Embryonic facial prominence (tissue), 1 donor: Measurements from ENCODE around the gene COA6.
"Not testable (repeated sequence)": the region's sequence is repeated elsewhere in the genome, so short reads cannot be mapped to it uniquely, and the experiment has no call there.

Experiments used
- DNase-seq: peaks from one replicate; pipeline ENCODE4 v3.0.0-alpha.2; 2016; ENCODE audit errors: extremely low spot score

Gene COA6

GRCh38 chr1:234369784-234370183 lies 3.5 kb upstream of the COA6 start:
- no peak for DNase-seq

DNA sequence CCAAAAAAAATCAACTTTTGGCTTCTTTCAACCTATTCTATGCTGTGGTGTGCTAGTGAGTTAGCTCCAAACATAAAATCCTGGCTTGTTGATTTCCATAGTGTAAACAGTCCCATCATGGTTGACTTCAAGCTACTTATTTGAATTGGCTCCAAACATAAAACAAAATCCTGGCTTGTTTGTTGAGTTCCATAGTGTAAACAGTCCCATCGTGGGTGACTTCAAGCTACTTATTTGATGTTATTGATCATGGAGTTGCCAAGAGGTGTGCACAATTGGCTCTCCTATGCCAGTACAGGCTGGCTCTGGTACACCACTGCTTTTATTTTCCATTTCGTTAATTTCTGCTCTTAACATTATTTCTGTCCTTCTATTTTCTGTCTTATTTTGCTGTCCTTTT lies 1.8 kb upstream of the COA6 start:
- no peak for DNase-seq

DNA sequence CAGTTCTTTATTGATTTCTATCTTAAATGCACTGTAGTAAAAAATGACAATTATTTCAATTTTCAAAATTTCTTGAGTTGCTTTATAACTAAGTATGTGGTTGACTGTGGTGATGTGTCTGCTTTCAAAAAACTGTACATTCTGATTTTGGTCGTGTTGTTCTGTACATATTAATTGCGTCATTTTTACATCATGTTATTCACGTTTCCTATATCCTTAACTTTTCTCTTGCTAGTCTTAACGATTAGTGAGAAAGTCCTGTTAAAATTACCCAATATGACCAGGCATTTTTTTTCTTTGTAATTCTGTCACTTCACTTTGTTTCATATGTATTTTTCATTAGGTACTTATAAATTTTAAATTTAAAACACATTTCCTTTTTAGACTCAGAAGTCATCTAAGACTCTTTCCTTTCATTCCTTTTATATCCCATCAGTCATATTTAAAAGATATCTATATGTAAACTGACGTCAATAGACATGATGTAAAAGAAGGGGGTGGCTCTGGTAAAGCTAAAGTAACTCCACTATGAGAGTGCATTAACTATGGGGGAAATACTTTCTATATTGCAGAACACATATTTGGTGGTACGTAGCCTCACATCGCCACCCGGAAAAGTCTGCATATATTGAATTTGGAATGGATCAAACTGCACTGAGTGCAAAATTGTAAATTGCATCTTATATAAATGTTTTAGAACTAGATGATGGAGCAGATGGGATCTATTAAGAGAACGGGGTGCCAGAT lies 1.1 kb upstream of the COA6 start:
- no peak for DNase-seq

DNA sequence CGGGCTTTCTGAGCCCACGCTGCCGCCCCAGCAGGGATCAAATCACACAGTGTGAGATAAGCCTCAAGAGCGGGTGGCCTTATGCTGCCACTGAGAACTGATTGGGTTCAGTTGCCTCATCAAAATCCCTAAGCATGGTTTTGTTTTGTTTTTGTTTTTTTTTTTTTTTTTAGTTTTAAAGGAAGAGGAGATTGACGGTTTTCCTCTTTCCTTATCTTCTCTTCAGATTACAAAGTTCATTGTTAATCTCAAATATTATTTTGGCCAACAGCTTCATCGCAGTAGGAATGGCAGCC lies 651 bp downstream of the COA6 start:
- no peak for DNase-seq

DNA sequence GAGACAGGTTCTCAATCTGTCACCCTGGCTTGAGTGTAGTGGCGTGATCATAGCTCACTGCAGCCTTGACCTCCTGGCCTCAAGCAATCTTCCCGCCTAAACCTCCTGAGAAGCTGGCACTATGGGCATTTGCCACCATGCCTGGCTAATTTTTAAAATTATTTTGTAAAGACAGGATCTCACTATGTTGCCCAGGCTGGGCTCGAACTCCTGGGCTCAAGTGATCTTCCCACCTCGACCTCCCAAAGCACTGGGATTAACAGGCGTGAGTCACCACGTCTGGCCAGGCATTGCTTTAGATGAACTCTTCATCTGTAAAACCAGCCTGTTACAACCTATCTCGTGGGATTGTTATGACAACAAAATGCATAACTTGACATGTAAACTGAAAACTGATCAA lies 2.4 kb downstream of the COA6 start:
- no peak for DNase-seq

GRCh38 chr1:234379591-234380109 lies 6.4 kb downstream of the COA6 start:
- not testable (repeated sequence) for DNase-seq

- no peak for DNase-seq
Observed at GRCh38 chr1:234381699-234382555, 8.7 kb downstream of the COA6 start.

DNA sequence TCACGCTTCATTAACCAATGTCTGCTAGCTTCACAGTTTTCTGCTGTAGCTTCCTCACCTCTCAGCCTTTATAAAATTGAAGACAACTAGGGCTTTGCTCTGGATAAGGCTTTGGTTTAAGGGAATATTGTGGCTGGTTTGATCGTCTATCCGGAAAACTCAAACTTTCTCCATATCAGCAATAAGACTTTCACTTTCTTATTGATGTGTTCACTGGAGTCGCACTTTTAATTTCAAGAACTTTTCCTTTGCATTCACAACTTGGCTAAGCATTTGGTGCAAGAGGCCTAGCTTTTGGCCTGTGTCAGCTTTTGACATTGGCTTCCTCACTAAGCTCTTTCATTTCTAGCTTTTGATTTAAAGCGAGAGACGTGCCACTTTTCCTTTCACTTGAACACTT lies 12.9 kb downstream of the COA6 start:
- no peak for DNase-seq

- no peak for DNase-seq
Observed at GRCh38 chr1:234388094-234388493, 14.8 kb downstream of the COA6 start.

GRCh38 chr1:234393190-234393589 lies 19.9 kb downstream of the COA6 start:
- no peak for DNase-seq

DNA sequence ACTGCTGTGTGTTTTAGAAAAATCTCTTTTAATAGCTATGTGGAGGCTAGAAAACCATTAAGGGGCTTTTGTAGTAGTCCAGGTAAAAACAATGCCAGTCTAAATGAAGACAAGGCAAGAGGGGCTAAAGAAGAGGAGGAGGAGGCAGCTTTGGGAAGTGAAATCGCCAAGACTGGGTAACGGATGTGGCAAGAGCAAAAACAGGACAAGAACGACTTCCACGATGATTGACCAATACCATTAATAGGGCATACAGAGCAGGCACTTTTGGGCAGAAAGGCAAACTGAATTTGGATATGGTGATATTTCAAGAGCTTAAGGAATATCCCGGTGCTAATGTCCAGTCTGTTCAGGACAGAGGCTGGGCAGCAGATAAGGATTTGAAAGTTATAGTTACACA lies 22.0 kb downstream of the COA6 start:
- DNase-seq = no peak

DNA sequence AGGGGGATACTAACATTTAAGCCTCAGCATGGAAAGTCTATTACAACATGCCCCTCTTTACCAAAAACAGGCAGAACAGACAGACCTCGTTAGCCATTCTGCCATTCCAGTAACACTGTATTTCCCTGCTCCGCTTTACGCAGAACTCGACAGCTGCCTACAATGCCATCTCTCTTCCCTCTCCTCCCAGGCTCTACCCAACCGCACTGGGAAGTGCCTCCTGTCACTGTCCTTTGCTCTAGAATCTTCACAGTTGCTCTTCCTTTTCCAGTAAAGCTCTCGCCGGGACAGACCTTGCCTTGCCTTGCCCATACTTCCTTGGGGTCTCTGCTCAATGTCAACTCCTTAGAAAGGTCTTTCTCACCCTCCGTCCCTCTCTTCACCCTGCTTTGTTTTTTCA lies 22.8 kb downstream of the COA6 start:
- no peak for DNase-seq

DNA sequence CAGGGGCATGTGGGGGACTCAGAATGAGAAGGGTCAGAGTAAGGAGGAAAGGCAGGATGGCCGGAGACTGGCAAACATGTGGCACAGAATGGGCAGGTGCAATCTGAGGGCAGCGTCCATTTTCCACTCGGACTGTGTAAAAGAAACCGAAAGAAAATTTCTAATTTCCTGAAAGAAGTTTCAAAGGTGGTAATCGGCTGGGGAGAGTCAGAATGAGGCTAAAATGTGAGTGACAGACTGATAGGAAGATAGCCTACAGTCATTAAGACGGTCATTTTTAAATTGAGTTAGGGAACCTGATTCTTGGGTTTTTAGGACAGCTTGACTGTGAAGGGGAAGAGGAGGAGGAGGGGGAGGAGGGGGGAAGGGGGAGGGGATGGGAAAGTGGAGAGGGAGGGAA lies 23.6 kb downstream of the COA6 start:
- DNase-seq = no peak

GRCh38 chr1:234397732-234398131 lies 24.5 kb downstream of the COA6 start:
- no peak for DNase-seq

- no peak for DNase-seq
Observed at GRCh38 chr1:234398849-234399381, 25.7 kb downstream of the COA6 start.

DNA sequence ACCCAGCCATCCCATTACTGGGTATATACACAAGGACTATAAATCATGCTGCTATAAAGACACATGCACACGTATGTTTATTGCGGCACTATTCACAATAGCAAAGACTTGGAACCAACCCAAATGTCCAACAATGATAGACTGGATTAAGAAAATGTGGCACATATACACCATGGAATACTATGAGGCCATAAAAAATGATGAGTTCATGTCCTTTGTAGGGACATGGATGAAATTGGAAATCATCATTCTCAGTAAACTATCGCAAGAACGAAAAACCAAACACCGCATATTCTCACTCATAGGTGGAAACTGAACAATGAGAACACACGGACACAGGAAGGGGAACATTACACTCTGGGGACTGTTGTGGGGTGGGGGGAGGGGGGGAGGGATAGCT lies 26.3 kb downstream of the COA6 start:
- DNase-seq = not testable (repeated sequence)

- no peak for DNase-seq
Observed at GRCh38 chr1:234400773-234401172, 27.5 kb downstream of the COA6 start.

- DNase-seq = no peak
Observed at GRCh38 chr1:234401658-234402057, 28.4 kb downstream of the COA6 start.

GRCh38 chr1:234402939-234403338 lies 29.7 kb downstream of the COA6 start:
- DNase-seq = no peak

DNA sequence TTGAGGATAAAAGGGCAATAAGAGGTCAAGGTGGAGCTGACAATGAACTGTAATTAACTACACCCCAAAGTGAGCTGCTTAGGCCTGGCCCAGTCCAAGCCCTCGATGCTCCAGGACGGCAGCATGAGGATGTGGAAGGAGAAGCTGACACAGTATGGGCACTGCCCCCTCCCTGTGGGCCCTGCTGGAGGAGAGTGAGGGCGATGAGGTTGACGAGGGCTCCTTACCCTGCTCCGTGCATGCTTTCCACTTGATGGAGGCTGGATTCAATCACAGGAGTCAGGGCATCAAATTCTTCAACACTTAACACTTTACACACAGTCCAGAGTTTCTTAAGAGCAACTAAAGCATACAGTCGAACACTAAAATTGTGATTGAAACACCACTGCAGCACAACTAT lies 32.4 kb downstream of the COA6 start:
- DNase-seq = no peak

DNA sequence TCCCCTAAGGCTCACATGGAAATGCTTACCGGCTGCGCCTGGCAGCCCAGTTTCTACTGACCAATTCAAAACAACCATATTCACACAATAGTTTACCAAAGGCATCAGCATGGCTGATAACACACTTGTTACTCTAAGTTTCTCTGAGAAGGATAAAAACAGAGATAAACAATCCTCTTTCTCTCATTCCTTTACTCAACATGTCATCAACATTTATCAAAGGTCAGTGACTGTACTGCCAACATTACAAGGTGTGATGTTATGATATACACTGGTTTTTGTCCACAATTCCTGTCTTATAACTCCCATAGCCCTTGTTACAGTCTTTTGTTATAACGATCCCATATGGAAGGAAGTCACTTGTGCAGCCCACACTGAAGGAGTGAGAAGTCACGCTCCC lies 33.6 kb downstream of the COA6 start:
- DNase-seq = no peak

GRCh38 chr1:234408757-234409156 lies 35.5 kb downstream of the COA6 start:
- DNase-seq = no peak

- DNase-seq = no peak
Observed at GRCh38 chr1:234409328-234409727, 36.1 kb downstream of the COA6 start.
